HCT116 (cell line): ENCODE results near the gene ICA1L.

Experiments
- CEBPB ChIP-seq: IDR thresholded peaks from 2 replicates; pipeline ENCODE4 v1.6.1; 2012; ENCODE audit warnings: low read depth
- EZH2 ChIP-seq: fragments of 200-600 bp; sonication (generic); IDR thresholded peaks from 2 replicates; pipeline ENCODE4 v1.6.1; 2017; ENCODE audit warnings: antibody characterized with exemption, mixed run types
- JUND ChIP-seq: IDR thresholded peaks from 2 replicates; pipeline ENCODE4 v1.6.1; 2012
- POLR2A ChIP-seq: IDR thresholded peaks from 2 replicates; pipeline ENCODE4 v1.7.0; 2011; ENCODE audit warnings: borderline replicate concordance; ENCODE audit not compliant: insufficient read depth, insufficient read length; ENCODE audit errors: extremely low read depth
- POLR2AphosphoS5 ChIP-seq: IDR thresholded peaks from 2 replicates; pipeline ENCODE4 v1.6.1; 2011; ENCODE audit warnings: mild to moderate bottlenecking, low read depth, low read length, moderate library complexity
- TF ChIP-seq, protein P1 (sequence below), 3 experiments: fragments of 200-600 bp in 1 of 3; sonication (generic) in 1 of 3; IDR thresholded peaks in 2 of 3; conservative IDR thresholded peaks in 1 of 3; 2 replicates each; pipeline ENCODE4 v1.5.1; 2012 to 2017; ENCODE audit warnings: low read depth in 2 of 3, low read length in 2 of 3, antibody characterized with exemption in 1 of 3, borderline replicate concordance in 1 of 3, control low read depth in 1 of 3, mild to moderate bottlenecking in 1 of 3, mixed read lengths in 1 of 3, mixed run types in 1 of 3, moderate library complexity in 1 of 3; ENCODE audit not compliant: insufficient read depth in 1 of 3
- TF ChIP-seq, protein P2 (sequence below): IDR thresholded peaks from 2 replicates; pipeline ENCODE4 v1.6.1; 2012

DNA sequence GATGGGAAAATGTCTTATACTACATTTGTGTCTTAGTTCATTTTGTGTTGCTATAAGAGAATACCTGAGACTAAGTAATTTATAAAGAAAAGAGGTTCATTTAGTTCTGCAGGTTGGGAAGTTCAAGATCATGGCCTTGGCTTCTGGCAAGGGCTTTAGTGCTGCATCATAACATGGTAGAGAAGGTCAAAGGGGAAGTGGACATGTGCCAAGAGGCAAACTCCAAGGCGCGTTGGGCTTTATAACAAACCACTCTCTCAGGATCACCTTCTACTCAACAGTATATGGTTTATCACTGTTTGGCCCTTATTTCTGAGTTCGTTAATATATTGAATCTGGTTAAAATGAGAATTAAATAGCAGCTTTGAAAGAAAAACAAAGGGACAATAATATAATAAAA, 58.2 kb downstream of the ICA1L start:
- TF ChIP-seq, protein P1, sequence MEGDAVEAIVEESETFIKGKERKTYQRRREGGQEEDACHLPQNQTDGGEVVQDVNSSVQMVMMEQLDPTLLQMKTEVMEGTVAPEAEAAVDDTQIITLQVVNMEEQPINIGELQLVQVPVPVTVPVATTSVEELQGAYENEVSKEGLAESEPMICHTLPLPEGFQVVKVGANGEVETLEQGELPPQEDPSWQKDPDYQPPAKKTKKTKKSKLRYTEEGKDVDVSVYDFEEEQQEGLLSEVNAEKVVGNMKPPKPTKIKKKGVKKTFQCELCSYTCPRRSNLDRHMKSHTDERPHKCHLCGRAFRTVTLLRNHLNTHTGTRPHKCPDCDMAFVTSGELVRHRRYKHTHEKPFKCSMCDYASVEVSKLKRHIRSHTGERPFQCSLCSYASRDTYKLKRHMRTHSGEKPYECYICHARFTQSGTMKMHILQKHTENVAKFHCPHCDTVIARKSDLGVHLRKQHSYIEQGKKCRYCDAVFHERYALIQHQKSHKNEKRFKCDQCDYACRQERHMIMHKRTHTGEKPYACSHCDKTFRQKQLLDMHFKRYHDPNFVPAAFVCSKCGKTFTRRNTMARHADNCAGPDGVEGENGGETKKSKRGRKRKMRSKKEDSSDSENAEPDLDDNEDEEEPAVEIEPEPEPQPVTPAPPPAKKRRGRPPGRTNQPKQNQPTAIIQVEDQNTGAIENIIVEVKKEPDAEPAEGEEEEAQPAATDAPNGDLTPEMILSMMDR (IDR thresholded peaks at IDR 0.05 in 2 of 3, conservative IDR thresholded peaks at IDR 0.05 in 1 of 3; ENCODE audit: borderline replicate concordance in 1 of 3, insufficient read depth in 1 of 3, low read depth in 2 of 3, low read length in 2 of 3) = no peak
- TF ChIP-seq POLR2A (no peak), JUND (no peak), POLR2AphosphoS5 (no peak), CEBPB (no peak), EZH2 (no peak)
- TF ChIP-seq, protein P2, sequence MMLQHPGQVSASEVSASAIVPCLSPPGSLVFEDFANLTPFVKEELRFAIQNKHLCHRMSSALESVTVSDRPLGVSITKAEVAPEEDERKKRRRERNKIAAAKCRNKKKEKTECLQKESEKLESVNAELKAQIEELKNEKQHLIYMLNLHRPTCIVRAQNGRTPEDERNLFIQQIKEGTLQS = no peak
